Measurements from ENCODE around the gene MAPKBP1.

DNA sequence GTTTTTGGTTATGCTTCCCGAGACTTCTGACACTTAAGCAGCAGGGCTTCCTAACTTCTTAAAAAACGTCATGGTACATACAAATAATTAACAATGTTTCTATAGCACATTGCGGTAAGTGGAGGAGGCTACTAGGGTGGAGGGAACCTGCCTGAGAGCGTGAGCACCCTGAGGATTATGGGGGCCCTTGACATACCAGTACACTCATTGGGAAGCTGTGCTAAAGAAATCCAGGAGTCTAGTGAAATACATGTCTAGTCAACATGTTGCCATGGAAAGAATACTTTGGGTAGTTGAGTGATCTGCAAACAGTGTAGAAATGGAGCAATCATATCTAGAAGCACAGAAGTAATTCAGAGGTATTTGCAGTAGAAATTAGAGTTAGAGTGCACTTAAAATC lies 39.2 kb upstream of the MAPKBP1 start:
- TF ChIP-seq, protein P1, sequence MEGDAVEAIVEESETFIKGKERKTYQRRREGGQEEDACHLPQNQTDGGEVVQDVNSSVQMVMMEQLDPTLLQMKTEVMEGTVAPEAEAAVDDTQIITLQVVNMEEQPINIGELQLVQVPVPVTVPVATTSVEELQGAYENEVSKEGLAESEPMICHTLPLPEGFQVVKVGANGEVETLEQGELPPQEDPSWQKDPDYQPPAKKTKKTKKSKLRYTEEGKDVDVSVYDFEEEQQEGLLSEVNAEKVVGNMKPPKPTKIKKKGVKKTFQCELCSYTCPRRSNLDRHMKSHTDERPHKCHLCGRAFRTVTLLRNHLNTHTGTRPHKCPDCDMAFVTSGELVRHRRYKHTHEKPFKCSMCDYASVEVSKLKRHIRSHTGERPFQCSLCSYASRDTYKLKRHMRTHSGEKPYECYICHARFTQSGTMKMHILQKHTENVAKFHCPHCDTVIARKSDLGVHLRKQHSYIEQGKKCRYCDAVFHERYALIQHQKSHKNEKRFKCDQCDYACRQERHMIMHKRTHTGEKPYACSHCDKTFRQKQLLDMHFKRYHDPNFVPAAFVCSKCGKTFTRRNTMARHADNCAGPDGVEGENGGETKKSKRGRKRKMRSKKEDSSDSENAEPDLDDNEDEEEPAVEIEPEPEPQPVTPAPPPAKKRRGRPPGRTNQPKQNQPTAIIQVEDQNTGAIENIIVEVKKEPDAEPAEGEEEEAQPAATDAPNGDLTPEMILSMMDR (IDR thresholded peaks at IDR 0.05; ENCODE audit: insufficient read depth, low read length): no peak
- no peak for TF ChIP-seq GABPA (IDR thresholded peaks at IDR 0.05; ENCODE audit: low read depth)
